Diencephalon (tissue), 1 donor: Measurements from ENCODE around the gene ADAMTS14. TPM values are rescaled to one million over a fixed set of nuclear protein-coding genes. Genes with fewer than 3 reads are reported as not detected.

Experiments
- small RNA-seq: library from RNA; depleted of rRNA; stranded (forward); fragments of <200 nt; gene quantifications from one replicate; pipeline ENCODE3, GENCODE V24; 2014
- total RNA-seq: library from RNA; depleted of rRNA; stranded (reverse); fragments of >200 nt; gene quantifications from one replicate; pipeline ENCODE4 v1.2.3, GENCODE V29; 2014

Gene ADAMTS14, protein sequence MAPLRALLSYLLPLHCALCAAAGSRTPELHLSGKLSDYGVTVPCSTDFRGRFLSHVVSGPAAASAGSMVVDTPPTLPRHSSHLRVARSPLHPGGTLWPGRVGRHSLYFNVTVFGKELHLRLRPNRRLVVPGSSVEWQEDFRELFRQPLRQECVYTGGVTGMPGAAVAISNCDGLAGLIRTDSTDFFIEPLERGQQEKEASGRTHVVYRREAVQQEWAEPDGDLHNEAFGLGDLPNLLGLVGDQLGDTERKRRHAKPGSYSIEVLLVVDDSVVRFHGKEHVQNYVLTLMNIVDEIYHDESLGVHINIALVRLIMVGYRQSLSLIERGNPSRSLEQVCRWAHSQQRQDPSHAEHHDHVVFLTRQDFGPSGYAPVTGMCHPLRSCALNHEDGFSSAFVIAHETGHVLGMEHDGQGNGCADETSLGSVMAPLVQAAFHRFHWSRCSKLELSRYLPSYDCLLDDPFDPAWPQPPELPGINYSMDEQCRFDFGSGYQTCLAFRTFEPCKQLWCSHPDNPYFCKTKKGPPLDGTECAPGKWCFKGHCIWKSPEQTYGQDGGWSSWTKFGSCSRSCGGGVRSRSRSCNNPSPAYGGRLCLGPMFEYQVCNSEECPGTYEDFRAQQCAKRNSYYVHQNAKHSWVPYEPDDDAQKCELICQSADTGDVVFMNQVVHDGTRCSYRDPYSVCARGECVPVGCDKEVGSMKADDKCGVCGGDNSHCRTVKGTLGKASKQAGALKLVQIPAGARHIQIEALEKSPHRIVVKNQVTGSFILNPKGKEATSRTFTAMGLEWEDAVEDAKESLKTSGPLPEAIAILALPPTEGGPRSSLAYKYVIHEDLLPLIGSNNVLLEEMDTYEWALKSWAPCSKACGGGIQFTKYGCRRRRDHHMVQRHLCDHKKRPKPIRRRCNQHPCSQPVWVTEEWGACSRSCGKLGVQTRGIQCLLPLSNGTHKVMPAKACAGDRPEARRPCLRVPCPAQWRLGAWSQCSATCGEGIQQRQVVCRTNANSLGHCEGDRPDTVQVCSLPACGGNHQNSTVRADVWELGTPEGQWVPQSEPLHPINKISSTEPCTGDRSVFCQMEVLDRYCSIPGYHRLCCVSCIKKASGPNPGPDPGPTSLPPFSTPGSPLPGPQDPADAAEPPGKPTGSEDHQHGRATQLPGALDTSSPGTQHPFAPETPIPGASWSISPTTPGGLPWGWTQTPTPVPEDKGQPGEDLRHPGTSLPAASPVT
- total RNA-seq, result 0.23 TPM

DNA sequence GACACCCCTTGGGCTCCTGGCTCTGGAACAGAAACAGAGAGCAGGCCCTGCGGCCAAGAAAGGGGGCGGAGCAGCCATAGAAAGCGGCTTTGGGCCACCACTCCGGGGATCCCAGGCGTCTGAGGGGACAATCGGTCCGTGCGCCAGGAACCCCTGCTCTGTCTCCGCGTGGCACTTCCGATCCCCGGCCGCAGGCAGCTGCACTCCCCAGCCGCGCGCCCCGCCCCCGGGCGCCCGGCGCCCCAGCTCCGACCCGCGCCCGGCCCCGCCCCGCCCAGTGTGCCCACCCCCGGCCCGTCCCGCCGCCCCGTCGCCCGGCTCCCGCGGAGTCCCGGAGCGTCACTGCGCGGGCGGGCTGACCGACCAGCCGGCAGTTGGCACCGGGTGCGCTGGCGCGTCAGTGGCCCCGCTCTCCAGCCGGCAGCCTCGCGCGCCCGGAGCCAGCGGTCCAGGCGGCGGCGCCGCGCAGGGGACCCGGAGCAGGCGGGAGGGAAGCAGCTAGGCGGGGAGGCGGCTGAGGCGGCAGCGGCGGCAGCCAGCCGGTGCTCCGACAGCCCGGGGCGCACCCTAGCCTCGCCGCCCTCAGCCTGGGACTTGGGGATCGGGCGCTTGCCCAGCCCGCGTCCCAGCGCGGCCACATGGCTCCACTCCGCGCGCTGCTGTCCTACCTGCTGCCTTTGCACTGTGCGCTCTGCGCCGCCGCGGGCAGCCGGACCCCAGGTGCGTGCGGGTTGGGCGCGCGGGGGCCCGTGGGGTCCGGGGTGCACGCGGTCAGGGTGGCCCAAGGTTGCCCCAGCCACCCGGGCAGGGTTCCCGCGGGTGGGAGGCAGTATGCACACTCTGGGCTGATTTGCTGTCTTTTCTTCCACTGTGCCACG, at the start of gene ADAMTS14:
Gene ADAMTS14, plus strand, starts transcription at position 342 of the 878 bp plus-strand sequence. Its CDS starts 297 bp downstream, at position 639.

DNA sequence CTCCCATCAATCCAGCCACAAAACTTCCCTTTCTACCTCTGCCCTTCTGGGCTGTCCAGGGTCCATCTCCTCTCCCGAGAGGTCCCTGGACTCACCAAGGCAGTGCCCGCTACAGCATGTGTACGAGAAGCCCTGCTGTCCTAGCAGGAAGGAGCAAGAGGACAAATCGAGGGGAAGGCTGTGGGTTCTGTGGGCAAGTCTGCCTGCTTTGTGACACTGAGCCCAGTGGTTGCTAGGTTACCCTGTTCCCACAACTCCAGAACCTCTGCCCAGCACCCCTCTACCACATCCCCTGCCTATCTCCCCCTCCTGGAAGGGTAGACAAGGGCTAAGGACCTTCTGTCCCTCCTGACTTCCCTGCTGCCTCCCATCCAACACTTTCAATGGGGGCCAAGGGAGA, 112.9 kb downstream of the ADAMTS14 start, which contains the start of gene TBATA:
Gene TBATA, minus strand, starts transcription at position 188 of the 400 bp plus-strand sequence. CDS start 1,998 bp downstream, outside the sequence.

Small RNA genes lying within 50 kb of the gene (small RNA-seq; reads per million reads assigned to genes)
- gene RPS26P40, result not detected

Other genes starting within 250 kb of the ADAMTS14 start
- gene NODAL, start 230.8 kb upstream of the ADAMTS14 start, total RNA-seq, result 3.5 TPM
- gene PALD1, start 193.7 kb upstream of the ADAMTS14 start, total RNA-seq, result 12.7 TPM
- gene PRF1, start 69.8 kb upstream of the ADAMTS14 start, total RNA-seq, result 1.2 TPM
- not detected for gene TBATA, start 112.9 kb downstream of the ADAMTS14 start, total RNA-seq
- 43.1 TPM for gene SGPL1, start 143.4 kb downstream of the ADAMTS14 start, total RNA-seq
- gene PCBD1, start 216.1 kb downstream of the ADAMTS14 start, total RNA-seq, result 27.0 TPM